Cardiac fibroblast (primary cell): ENCODE data around the gene PRCP.

Experiments
- DNase-seq, 2 donors: peaks; one replicate each; pipeline versions ENCODE4 v3.0.0 to v3.0.0-alpha.2; 2010; ENCODE audit warnings: low read depth in 2 of 2
- H3K4me3 ChIP-seq, 2 donors: replicated peaks in 1 of 2; 1 replicate in 1 of 2; 2 replicates in 1 of 2; pipeline ENCODE4 v1.5.1; 2011; ENCODE audit warnings: low read depth in 2 of 2, low read length in 2 of 2, mild to moderate bottlenecking in 2 of 2, moderate library complexity in 1 of 2
- CTCF ChIP-seq: IDR thresholded peaks from one replicate; pipeline ENCODE4 v1.5.1; 2011; ENCODE audit warnings: low read depth, mild to moderate bottlenecking, low read length, inconsistent platforms

The PRCP gene

DNA sequence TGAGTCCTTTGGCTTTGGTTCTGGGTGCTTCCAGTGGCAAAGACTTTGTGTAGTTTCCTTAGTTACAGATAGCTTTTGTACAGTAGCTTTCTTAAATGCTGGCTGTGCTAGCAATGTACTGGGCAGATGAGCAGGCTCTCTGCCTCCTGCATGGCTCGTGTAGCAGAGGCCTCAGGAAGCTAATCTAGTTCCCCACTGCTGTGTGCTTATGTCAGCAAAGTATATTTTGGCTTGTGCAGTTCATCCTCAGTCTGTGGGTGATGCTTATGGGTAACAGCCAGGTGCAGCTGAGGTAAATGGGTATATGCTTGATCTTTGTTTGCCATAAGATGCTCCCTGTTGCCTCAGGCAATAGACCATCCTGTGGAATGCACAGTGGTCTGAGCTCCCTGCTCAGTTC lies 97.5 kb downstream of the PRCP start:
- no peak for DNase-seq
- TF ChIP-seq CTCF, result no peak
- H3K4me3 ChIP-seq, result no peak overlapping the region

GRCh38 chr11:82796998-82797961 lies 103.0 kb downstream of the PRCP start:
- no peak for DNase-seq
- no peak for TF ChIP-seq CTCF
- no peak overlapping the region for H3K4me3 ChIP-seq

- DNase-seq, result no peak
- no peak overlapping the region for H3K4me3 ChIP-seq
These were observed 105.7 kb downstream of the PRCP start for GRCh38 chr11:82794490-82794889.

GRCh38 chr11:82792822-82793569 lies 107.2 kb downstream of the PRCP start:
- no peak for DNase-seq
- no peak overlapping the region for H3K4me3 ChIP-seq
- TF ChIP-seq CTCF, result no peak

More at GRCh38 chr11:82794490-82794889, 105.7 kb downstream of the PRCP start:
- no peak for TF ChIP-seq CTCF

DNA sequence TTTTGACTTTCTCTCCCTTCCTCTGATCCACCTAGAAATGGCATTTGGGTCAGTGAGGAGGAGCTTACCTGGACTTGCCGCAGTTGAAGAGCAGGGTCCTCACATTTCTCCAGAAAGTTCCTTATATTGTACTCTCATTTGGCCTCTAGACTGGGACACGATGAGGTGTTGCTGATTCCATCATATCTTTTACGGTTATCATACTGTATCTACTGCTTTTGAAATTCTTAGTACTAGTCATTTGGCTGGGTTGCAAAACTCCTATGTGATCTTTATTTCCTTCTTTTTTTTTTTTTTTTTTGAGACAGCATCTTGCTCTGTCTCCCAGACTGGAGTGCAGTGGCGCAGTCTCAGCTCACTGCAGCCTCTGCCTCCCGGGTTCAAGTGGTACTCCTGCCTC lies 107.9 kb downstream of the PRCP start:
- no peak for TF ChIP-seq CTCF
- H3K4me3 ChIP-seq, result no peak overlapping the region
- no peak for DNase-seq

- TF ChIP-seq CTCF, result no peak
- H3K4me3 ChIP-seq, result no peak overlapping the region
- DNase-seq, result no peak
These were observed 108.5 kb downstream of the PRCP start for GRCh38 chr11:82791779-82792178.
